Spleen (tissue), 7 donors: ENCODE results near the gene MFNG.

Source experiments
- POLR2A ChIP-seq, 3 donors: fragments of 450-650 bp; IDR thresholded peaks; one replicate each; pipeline ENCODE4 v1.5.1; 2017; ENCODE audit warnings: antibody characterized with exemption in 3 of 3, mild to moderate bottlenecking in 1 of 3
- TF ChIP-seq, protein P1 (sequence below), 11 experiments: fragments of 200-600 bp in 7 of 11; fragments of 450-650 bp in 4 of 11; sonication (generic) in 4 of 11; IDR thresholded peaks in 8 of 11; conservative IDR thresholded peaks in 3 of 11; 1 replicate in 7 of 11; 2 replicates in 4 of 11; pipeline versions ENCODE4 v1.4.0 to v1.8.0; 2016 to 2021; ENCODE audit warnings: antibody characterized with exemption in 11 of 11, inconsistent platforms in 4 of 11, mild to moderate bottlenecking in 1 of 11
- donor health status: DM: no; HTN: no; CAD: no; lungs with moderate emphysema.
- donor health status: DM: no; HTN: no; CAD: no.
- donor health status: DM: no; HTN: no; CAD: no.

GRCh38 chr22:37535159-37535558 lies 49.0 kb upstream of the MFNG start:
- TF ChIP-seq, protein P1, sequence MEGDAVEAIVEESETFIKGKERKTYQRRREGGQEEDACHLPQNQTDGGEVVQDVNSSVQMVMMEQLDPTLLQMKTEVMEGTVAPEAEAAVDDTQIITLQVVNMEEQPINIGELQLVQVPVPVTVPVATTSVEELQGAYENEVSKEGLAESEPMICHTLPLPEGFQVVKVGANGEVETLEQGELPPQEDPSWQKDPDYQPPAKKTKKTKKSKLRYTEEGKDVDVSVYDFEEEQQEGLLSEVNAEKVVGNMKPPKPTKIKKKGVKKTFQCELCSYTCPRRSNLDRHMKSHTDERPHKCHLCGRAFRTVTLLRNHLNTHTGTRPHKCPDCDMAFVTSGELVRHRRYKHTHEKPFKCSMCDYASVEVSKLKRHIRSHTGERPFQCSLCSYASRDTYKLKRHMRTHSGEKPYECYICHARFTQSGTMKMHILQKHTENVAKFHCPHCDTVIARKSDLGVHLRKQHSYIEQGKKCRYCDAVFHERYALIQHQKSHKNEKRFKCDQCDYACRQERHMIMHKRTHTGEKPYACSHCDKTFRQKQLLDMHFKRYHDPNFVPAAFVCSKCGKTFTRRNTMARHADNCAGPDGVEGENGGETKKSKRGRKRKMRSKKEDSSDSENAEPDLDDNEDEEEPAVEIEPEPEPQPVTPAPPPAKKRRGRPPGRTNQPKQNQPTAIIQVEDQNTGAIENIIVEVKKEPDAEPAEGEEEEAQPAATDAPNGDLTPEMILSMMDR (IDR thresholded peaks at IDR 0.05 in 8 of 11, conservative IDR thresholded peaks at IDR 0.05 in 3 of 11): no peak
- TF ChIP-seq POLR2A (IDR thresholded peaks at IDR 0.05): no peak
